Fibroblast of lung (primary cell): ENCODE data around the gene IL20RA. TPM values are rescaled to one million over a fixed set of nuclear protein-coding genes. Genes with fewer than 3 reads are reported as not detected.
A peak's percentile ranks its signal among the peaks of the same experiment; 100 is the strongest.

Experiments
- DNase-seq, 2 donors: peaks; one replicate each; pipeline versions ENCODE4 v3.0.0 to v3.0.0-alpha.2; 2010; ENCODE audit warnings: low read depth in 2 of 2
- H2AFZ ChIP-seq: 2 replicates; pipeline ENCODE4 v1.5.1; 2012; ENCODE audit warnings: low read length, control low read depth, inconsistent platforms
- H3K27ac ChIP-seq: 2 replicates; pipeline ENCODE4 v1.5.1; 2011; ENCODE audit warnings: low read length, control low read depth; ENCODE audit not compliant: insufficient read depth
- H3K27me3 ChIP-seq: 2 replicates; pipeline ENCODE4 v1.5.1; 2011; ENCODE audit warnings: mild to moderate bottlenecking, low read length; ENCODE audit not compliant: control insufficient read depth, insufficient read depth
- H3K36me3 ChIP-seq: 2 replicates; pipeline ENCODE4 v1.5.1; 2011; ENCODE audit warnings: low read length; ENCODE audit not compliant: control insufficient read depth, insufficient read depth
- H3K4me1 ChIP-seq: 2 replicates; pipeline ENCODE4 v1.5.1; 2011; ENCODE audit warnings: low read length; ENCODE audit not compliant: control insufficient read depth, insufficient read depth; ENCODE audit errors: extremely low read depth
- H3K4me2 ChIP-seq: 2 replicates; pipeline ENCODE4 v1.5.1; 2011; ENCODE audit warnings: low read length, control low read depth; ENCODE audit not compliant: insufficient read depth; ENCODE audit errors: extremely low read depth
- H3K4me3 ChIP-seq, 4 experiments: fragments of 200-600 bp in 1 of 4; sonication (generic) in 1 of 4; replicated peaks in 1 of 4; 2 replicates each; pipeline ENCODE4 v1.5.1; 2011 to 2016; ENCODE audit warnings: low read length in 4 of 4, low read depth in 3 of 4, mild to moderate bottlenecking in 3 of 4, control low read depth in 2 of 4, inconsistent platforms in 1 of 4, mixed read lengths in 1 of 4; ENCODE audit not compliant: insufficient read depth in 1 of 4; ENCODE audit errors: control extremely low read depth in 1 of 4
- H3K79me2 ChIP-seq: 2 replicates; pipeline ENCODE4 v1.5.1; 2012; ENCODE audit warnings: mild to moderate bottlenecking, low read length, inconsistent platforms; ENCODE audit not compliant: control insufficient read depth, insufficient read depth
- H3K9ac ChIP-seq: 2 replicates; pipeline ENCODE4 v1.5.1; 2011; ENCODE audit warnings: mild to moderate bottlenecking, low read length, control low read depth; ENCODE audit not compliant: insufficient read depth
- H3K9me3 ChIP-seq: 2 replicates; pipeline ENCODE4 v1.5.1; 2012; ENCODE audit warnings: low read depth, low read length; ENCODE audit not compliant: control insufficient read depth, insufficient read depth
- H4K20me1 ChIP-seq: 2 replicates; pipeline ENCODE4 v1.5.1; 2011; ENCODE audit warnings: low read length; ENCODE audit not compliant: control insufficient read depth, insufficient read depth; ENCODE audit errors: extremely low read depth
- CTCF ChIP-seq, 2 donors: IDR thresholded peaks in 1 of 2; conservative IDR thresholded peaks in 1 of 2; 1 replicate in 1 of 2; 2 replicates in 1 of 2; pipeline ENCODE4 v1.5.1; 2011 to 2012; ENCODE audit warnings: low read length in 2 of 2, control low read depth in 1 of 2, inconsistent platforms in 1 of 2, low read depth in 1 of 2, mild to moderate bottlenecking in 1 of 2
- EZH2 ChIP-seq: IDR thresholded peaks from 2 replicates; pipeline ENCODE4 v1.5.1; 2012; ENCODE audit warnings: low read length, control low read depth, mild to moderate bottlenecking; ENCODE audit errors: missing control alignments
- polyA plus RNA-seq, 2 donors: library from polyadenylated mRNA; depleted of rRNA in 1 of 2; stranded (reverse) in 1 of 2; unstranded in 1 of 2; fragments of >200 nt; gene quantifications; 2 replicates each; pipeline ENCODE4 v1.2.1, GENCODE V29; 2011 to 2012; ENCODE audit warnings: missing spikeins in 1 of 2
- total RNA-seq: library from RNA; depleted of rRNA; stranded (reverse); fragments of >200 nt; gene quantifications from 2 replicates; pipeline ENCODE4 v1.2.1, GENCODE V29; 2014

IL20RA gene
- total and polyA plus RNA-seq, 2 donors (not counting 1 experiment from before 2014, with no cell fraction given), result 0.10 to 0.33 TPM

DNA sequence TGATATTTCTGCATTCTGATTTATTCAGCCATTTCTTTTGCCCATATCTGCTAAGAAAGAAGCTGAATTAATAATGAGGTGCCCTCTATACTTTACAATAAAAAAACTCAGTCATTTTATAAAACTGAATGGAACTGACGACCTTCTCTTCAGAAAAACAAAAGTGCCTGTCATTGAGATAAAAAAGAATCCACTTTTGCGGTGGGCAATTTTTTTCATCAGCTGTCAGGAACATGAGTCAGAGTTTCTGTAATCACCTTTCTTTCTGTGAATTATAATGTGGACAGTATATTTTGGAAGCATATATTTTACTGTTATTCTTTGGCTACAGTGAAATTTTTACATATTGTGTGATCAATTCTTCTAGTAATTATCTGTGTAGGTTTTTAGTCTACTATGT, 33.4 kb downstream of the IL20RA start:
- Histone ChIP-seq H3K4me3 (no peak overlapping the region), H3K36me3 (no peaks in the 10 kb centered on the region), H3K4me2 (no peak overlapping the region), H3K27ac (no peak overlapping the region), H3K4me1 (no peaks in the 10 kb centered on the region), H3K9ac (no peak overlapping the region), H3K9me3 (no peaks in the 10 kb centered on the region), H3K79me2 (no peaks in the 10 kb centered on the region), H2AFZ (no peak overlapping the region), H4K20me1 (no peaks in the 10 kb centered on the region), H3K27me3 (peaks cover 2% of the 10 kb centered on the region)
- TF ChIP-seq EZH2, result no peak
- no peak for TF ChIP-seq CTCF (conservative IDR thresholded peaks at IDR 0.05 in 1 of 2, IDR thresholded peaks at IDR 0.05 in 1 of 2; ENCODE audit: low read depth in 1 of 2, low read length in 2 of 2)
- peak in 1 of 2 donors; percentile 29 for DNase-seq

DNA sequence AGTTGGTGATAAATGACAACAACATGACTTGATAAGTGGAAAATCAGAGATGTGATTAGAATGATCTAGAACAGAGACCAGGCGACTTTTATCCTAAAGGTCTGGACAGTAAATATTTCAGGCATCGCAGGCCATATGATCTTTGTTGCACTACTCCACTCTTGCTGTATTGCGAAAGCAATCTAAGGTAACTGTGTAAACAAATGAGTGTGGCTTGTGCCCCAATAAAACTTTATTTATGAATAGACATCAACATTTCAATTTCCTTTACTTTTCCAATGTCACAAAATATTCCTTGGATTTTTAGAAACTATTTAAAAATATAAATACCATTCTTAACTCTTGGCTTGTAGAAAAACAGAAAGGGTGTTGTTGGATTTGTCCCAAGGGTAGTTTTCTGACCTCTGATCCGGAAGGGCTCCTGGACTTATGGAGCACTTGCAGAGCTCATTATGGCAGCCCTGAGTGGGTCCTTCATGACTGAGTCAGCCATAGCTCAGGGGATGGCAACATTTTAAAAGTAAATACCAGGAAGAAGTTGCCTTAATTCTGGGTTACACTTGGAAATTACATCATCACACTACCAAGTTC, 34.5 kb downstream of the IL20RA start:
- H3K4me1 ChIP-seq, result no peaks in the 10 kb centered on the region
- H3K36me3 ChIP-seq, result no peaks in the 10 kb centered on the region
- DNase-seq, result no peak
- no peak overlapping the region for H3K9ac ChIP-seq
- no peaks in the 10 kb centered on the region for H3K79me2 ChIP-seq
- H4K20me1 ChIP-seq, result no peaks in the 10 kb centered on the region
- no peaks in the 10 kb centered on the region for H3K27me3 ChIP-seq
- no peak for TF ChIP-seq EZH2
- TF ChIP-seq CTCF (conservative IDR thresholded peaks at IDR 0.05 in 1 of 2, IDR thresholded peaks at IDR 0.05 in 1 of 2; ENCODE audit: low read depth in 1 of 2, low read length in 2 of 2), result no peak
- H3K4me3 ChIP-seq, result no peak overlapping the region
- H3K4me2 ChIP-seq, result no peak overlapping the region
- H2AFZ ChIP-seq, result no peak overlapping the region
- no peaks in the 10 kb centered on the region for H3K9me3 ChIP-seq
- no peak overlapping the region for H3K27ac ChIP-seq

DNA sequence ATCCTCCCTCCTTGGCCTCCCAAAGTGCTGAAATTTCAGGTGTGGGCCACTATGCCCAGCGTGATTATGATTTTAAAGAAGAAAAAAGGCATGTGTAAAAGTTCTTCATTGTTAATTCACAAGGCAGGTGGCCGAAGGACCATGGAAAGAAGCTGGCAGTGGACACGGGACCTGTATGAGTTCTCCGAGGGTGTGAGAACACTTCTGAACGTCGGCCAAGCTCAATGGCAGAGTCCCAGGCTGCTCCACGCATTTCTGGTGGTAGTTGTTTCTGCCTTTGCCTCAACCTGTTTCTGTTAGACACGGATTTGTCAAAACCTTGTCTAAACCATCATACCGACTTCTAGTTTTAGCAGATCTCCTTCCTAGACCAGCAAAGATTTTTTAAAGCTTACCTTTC, 36.6 kb downstream of the IL20RA start:
- H3K4me2 ChIP-seq, result no peak overlapping the region
- H4K20me1 ChIP-seq, result no peaks in the 10 kb centered on the region
- H3K4me3 ChIP-seq, result no peak overlapping the region
- no peak overlapping the region for H3K27ac ChIP-seq
- H3K9ac ChIP-seq, result no peak overlapping the region
- no peaks in the 10 kb centered on the region for H3K79me2 ChIP-seq
- H3K36me3 ChIP-seq, result no peaks in the 10 kb centered on the region
- H3K4me1 ChIP-seq, result no peaks in the 10 kb centered on the region
- TF ChIP-seq CTCF (conservative IDR thresholded peaks at IDR 0.05 in 1 of 2, IDR thresholded peaks at IDR 0.05 in 1 of 2; ENCODE audit: low read depth in 1 of 2, low read length in 2 of 2) (no peak), EZH2 (no peak)
- no peak overlapping the region for H2AFZ ChIP-seq
- H3K9me3 ChIP-seq, result no peaks in the 10 kb centered on the region
- H3K27me3 ChIP-seq, result no peaks in the 10 kb centered on the region
- no peak for DNase-seq
